ENCODE data around the gene ANGPTL1. TPM values are rescaled to one million over a fixed set of nuclear protein-coding genes. Genes with fewer than 3 reads are reported as not detected.

The ANGPTL1 gene
- total and polyA plus RNA-seq, 3 donors from 2014 or later: 5.0 to 18.4 (median 14.7) TPM

- Histone ChIP-seq H3K27ac (no peak overlapping the region), H3K9me3 (no peaks in the 10 kb centered on the region), H3K27me3 (no peaks in the 10 kb centered on the region), H3K36me3 (ENCODE audit: low read depth, missing control alignments) (no peaks in the 10 kb centered on the region), H3K4me1 (no peaks in the 10 kb centered on the region), H3K4me3 (no peak overlapping the region)
- TF ChIP-seq, protein P1, sequence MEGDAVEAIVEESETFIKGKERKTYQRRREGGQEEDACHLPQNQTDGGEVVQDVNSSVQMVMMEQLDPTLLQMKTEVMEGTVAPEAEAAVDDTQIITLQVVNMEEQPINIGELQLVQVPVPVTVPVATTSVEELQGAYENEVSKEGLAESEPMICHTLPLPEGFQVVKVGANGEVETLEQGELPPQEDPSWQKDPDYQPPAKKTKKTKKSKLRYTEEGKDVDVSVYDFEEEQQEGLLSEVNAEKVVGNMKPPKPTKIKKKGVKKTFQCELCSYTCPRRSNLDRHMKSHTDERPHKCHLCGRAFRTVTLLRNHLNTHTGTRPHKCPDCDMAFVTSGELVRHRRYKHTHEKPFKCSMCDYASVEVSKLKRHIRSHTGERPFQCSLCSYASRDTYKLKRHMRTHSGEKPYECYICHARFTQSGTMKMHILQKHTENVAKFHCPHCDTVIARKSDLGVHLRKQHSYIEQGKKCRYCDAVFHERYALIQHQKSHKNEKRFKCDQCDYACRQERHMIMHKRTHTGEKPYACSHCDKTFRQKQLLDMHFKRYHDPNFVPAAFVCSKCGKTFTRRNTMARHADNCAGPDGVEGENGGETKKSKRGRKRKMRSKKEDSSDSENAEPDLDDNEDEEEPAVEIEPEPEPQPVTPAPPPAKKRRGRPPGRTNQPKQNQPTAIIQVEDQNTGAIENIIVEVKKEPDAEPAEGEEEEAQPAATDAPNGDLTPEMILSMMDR (IDR thresholded peaks at IDR 0.05): no peak
- no peak for TF ChIP-seq POLR2A (IDR thresholded peaks at IDR 0.05)
- intact Hi-C loops (cut with DNase I; ENCODE audit: low total_unique reads): no loop called here
- WGBS, 2 donors: 82 to 83% methylated on average over 3 of the region's 3 CpGs
- DNase-seq: no peak
Measured at GRCh38 chr1:178802873-178803272, 68.0 kb downstream of the ANGPTL1 start.

Other genes with a start within 250 kb of the ANGPTL1 start
- gene RALGPS2, start 145.8 kb downstream of the ANGPTL1 start, total RNA-seq: 10 to 100 TPM; 56.3 to 78.6 TPM
- 224 TPM for gene RALGPS2, start 145.8 kb downstream of the ANGPTL1 start, polyA plus RNA-seq (ENCODE audit: insufficient read depth, low read depth, low replicate concordance)
- gene FAM20B, start 154.8 kb upstream of the ANGPTL1 start, total RNA-seq: 10 to 100 TPM; 16.8 to 20.1 TPM
- gene FAM20B, start 154.8 kb upstream of the ANGPTL1 start, polyA plus RNA-seq (ENCODE audit: insufficient read depth, low read depth, low replicate concordance): 22.3 TPM
- 10 to 100 TPM; 16.3 to 17.6 TPM for gene TOR3A, start 211.0 kb upstream of the ANGPTL1 start, total RNA-seq
- gene TOR3A, start 211.0 kb upstream of the ANGPTL1 start, polyA plus RNA-seq (ENCODE audit: insufficient read depth, low read depth, low replicate concordance): 10.1 TPM